Activated gamma-delta T cell (primary cell): ENCODE measurements around the gene NPTN.
"Not testable (repeated sequence)": the region's sequence is repeated elsewhere in the genome, so short reads cannot be mapped to it uniquely, and the experiment has no call there.

ENCODE experiments used
- DNase-seq: peaks from one replicate; lab custom pipeline; 2025; lab: John Stamatoyannopoulos, UW

The NPTN gene

GRCh38 chr15:73600413-73601335, 32.5 kb downstream of the NPTN start:
- DNase-seq, result no peak

GRCh38 chr15:73599934-73600333, 33.3 kb downstream of the NPTN start:
- no peak for DNase-seq

- no peak for DNase-seq
These were observed 34.5 kb downstream of the NPTN start for GRCh38 chr15:73598530-73599160.

GRCh38 chr15:73597036-73597638, 36.1 kb downstream of the NPTN start:
- DNase-seq, result no peak

GRCh38 chr15:73596174-73596573, 37.0 kb downstream of the NPTN start:
- no peak for DNase-seq

- DNase-seq, result no peak
These were observed 39.1 kb downstream of the NPTN start for GRCh38 chr15:73594109-73594508.

- DNase-seq, result no peak
These were observed 39.7 kb downstream of the NPTN start for GRCh38 chr15:73593304-73594074.

GRCh38 chr15:73590263-73590662, 42.9 kb downstream of the NPTN start:
- DNase-seq, result no peak

GRCh38 chr15:73589766-73590165, 43.4 kb downstream of the NPTN start:
- no peak for DNase-seq

- no peak for DNase-seq
These were observed 47.1 kb downstream of the NPTN start for GRCh38 chr15:73585871-73586654.

GRCh38 chr15:73584699-73585420, 48.3 kb downstream of the NPTN start:
- DNase-seq, result no peak

- no peak for DNase-seq
These were observed 49.6 kb downstream of the NPTN start for GRCh38 chr15:73583544-73583943.

- no peak for DNase-seq
These were observed 50.3 kb downstream of the NPTN start for GRCh38 chr15:73582851-73583379.

- no peak for DNase-seq
These were observed 55.2 kb downstream of the NPTN start for GRCh38 chr15:73578026-73578425.

- DNase-seq, result not testable (repeated sequence)
These were observed 55.6 kb downstream of the NPTN start for GRCh38 chr15:73577593-73577992.

GRCh38 chr15:73575636-73576247, 57.4 kb downstream of the NPTN start:
- DNase-seq, result no peak

- no peak for DNase-seq
These were observed 59.6 kb downstream of the NPTN start for GRCh38 chr15:73573572-73573971.

- DNase-seq, result no peak
These were observed 60.2 kb downstream of the NPTN start for GRCh38 chr15:73573037-73573436.

GRCh38 chr15:73572296-73572695, 60.9 kb downstream of the NPTN start:
- DNase-seq, result no peak

GRCh38 chr15:73571346-73571745, 61.8 kb downstream of the NPTN start:
- no peak for DNase-seq
